Astrocyte (in vitro differentiated cells and primary cell): ENCODE measurements around the gene SLC66A1. TPM values are rescaled to one million over a fixed set of nuclear protein-coding genes. Genes with fewer than 3 reads are reported as not detected.

Experiments used
- DNase-seq: peaks from one replicate; pipeline ENCODE4 v3.0.0-alpha.2; 2010; ENCODE audit warnings: low read depth
- FAIRE-seq: peaks from 2 replicates; lab custom pipeline; 2011; peaks lifted over from hg19 to GRCh38; lab: Jason Lieb, UNC
- H2AFZ ChIP-seq: 2 replicates; pipeline ENCODE4 v1.6.0; 2012; ENCODE audit warnings: low read depth, low read length, inconsistent platforms
- H3K27ac ChIP-seq: 2 replicates; pipeline ENCODE4 v1.5.1; 2011; ENCODE audit warnings: low read depth, low read length, inconsistent platforms
- H3K27me3 ChIP-seq: 2 replicates; pipeline ENCODE4 v1.6.0; 2011; ENCODE audit warnings: low read length, inconsistent platforms; ENCODE audit not compliant: insufficient read depth
- H3K36me3 ChIP-seq: 2 replicates; pipeline ENCODE4 v1.5.1; 2011; ENCODE audit warnings: low read length, inconsistent platforms; ENCODE audit not compliant: insufficient read depth
- H3K4me1 ChIP-seq: 2 replicates; pipeline ENCODE4 v1.5.1; 2011; ENCODE audit warnings: low read length, inconsistent platforms; ENCODE audit not compliant: insufficient read depth
- H3K4me2 ChIP-seq: 2 replicates; pipeline ENCODE4 v1.6.0; 2012; ENCODE audit warnings: low read length, inconsistent platforms
- H3K4me3 ChIP-seq: 2 replicates; pipeline ENCODE4 v1.5.1; 2011; ENCODE audit warnings: low read depth, mild to moderate bottlenecking, low read length, inconsistent platforms; ENCODE audit not compliant: insufficient read depth
- H3K79me2 ChIP-seq: 2 replicates; pipeline ENCODE4 v1.6.0; 2012; ENCODE audit warnings: mild to moderate bottlenecking, low read length, inconsistent platforms; ENCODE audit not compliant: insufficient read depth
- H3K9ac ChIP-seq: 2 replicates; pipeline ENCODE4 v1.6.0; 2012; ENCODE audit warnings: mild to moderate bottlenecking, low read length, inconsistent platforms
- H3K9me3 ChIP-seq: 2 replicates; pipeline ENCODE4 v1.5.1; 2012; ENCODE audit warnings: low read depth, mild to moderate bottlenecking, low read length, inconsistent platforms; ENCODE audit not compliant: insufficient read depth
- H4K20me1 ChIP-seq: 2 replicates; pipeline ENCODE4 v1.6.0; 2012; ENCODE audit warnings: low read length, inconsistent platforms; ENCODE audit not compliant: insufficient read depth
- H3K27ac Mint-ChIP-seq: one replicate; pipeline ENCODE4 v1.8.0; 2021; ENCODE audit warnings: mild to moderate bottlenecking, mixed read lengths; ENCODE audit not compliant: unreplicated experiment
- H3K27me3 Mint-ChIP-seq: one replicate; pipeline ENCODE4 v1.8.0; 2021; ENCODE audit warnings: low read depth, mixed read lengths; ENCODE audit not compliant: unreplicated experiment
- H3K36me3 Mint-ChIP-seq: one replicate; pipeline ENCODE4 v1.8.0; 2021; ENCODE audit warnings: low read depth, mixed read lengths; ENCODE audit not compliant: unreplicated experiment
- H3K4me1 Mint-ChIP-seq: one replicate; pipeline ENCODE4 v1.8.0; 2021; ENCODE audit warnings: low read depth, mixed read lengths; ENCODE audit not compliant: unreplicated experiment
- H3K4me3 Mint-ChIP-seq: one replicate; pipeline ENCODE4 v1.8.0; 2021; ENCODE audit warnings: mild to moderate bottlenecking, moderate library complexity, mixed read lengths; ENCODE audit not compliant: unreplicated experiment
- H3K9me3 Mint-ChIP-seq: one replicate; pipeline ENCODE4 v1.8.0; 2021; ENCODE audit warnings: mild to moderate bottlenecking, mixed read lengths; ENCODE audit not compliant: unreplicated experiment
- CTCF ChIP-seq: IDR thresholded peaks from 2 replicates; pipeline ENCODE4 v1.5.1; 2011; ENCODE audit warnings: low read depth, mild to moderate bottlenecking, inconsistent platforms, low read length, moderate library complexity; ENCODE audit not compliant: insufficient read depth
- EZH2 ChIP-seq: IDR thresholded peaks from 2 replicates; pipeline ENCODE4 v1.6.1; 2012; ENCODE audit warnings: mild to moderate bottlenecking, low read length, inconsistent platforms; ENCODE audit not compliant: insufficient read depth
- total RNA-seq: library from RNA; stranded (reverse); gene quantifications from 2 replicates; pipeline ENCODE4 v1.2.1, GENCODE V29; 2021

The SLC66A1 gene
- total RNA-seq, 1 donor from 2014 or later = 21.5 TPM

- Mint-ChIP-seq H3K4me1 (no peaks in the 10 kb centered on the region), H3K4me3 (no peak overlapping the region), H3K27ac (no peak overlapping the region), H3K36me3 (peaks cover 10% of the 10 kb centered on the region), H3K27me3 (no peaks in the 10 kb centered on the region), H3K9me3 (no peaks in the 10 kb centered on the region)
- no peak for DNase-seq
- Histone ChIP-seq H3K9me3 (no peaks in the 10 kb centered on the region), H3K4me2 (no peak overlapping the region), H3K4me1 (no peaks in the 10 kb centered on the region), H3K27ac (no peak overlapping the region), H3K9ac (no peak overlapping the region), H3K27me3 (no peaks in the 10 kb centered on the region), H3K36me3 (peaks cover 4% of the 10 kb centered on the region), H2AFZ (no peak overlapping the region), H4K20me1 (peaks cover 22% of the 10 kb centered on the region), H3K4me3 (no peak overlapping the region), H3K79me2 (no peaks in the 10 kb centered on the region)
- TF ChIP-seq CTCF (no peak), EZH2 (no peak)
- no peak for FAIRE-seq
These were observed 15.6 kb downstream of the SLC66A1 start for GRCh38 chr1:19327736-19328135.

- no peaks in the 10 kb centered on the region for H3K9me3 Mint-ChIP-seq
- Histone ChIP-seq H3K9ac (no peak overlapping the region), H4K20me1 (peaks cover 23% of the 10 kb centered on the region), H3K4me1 (no peaks in the 10 kb centered on the region), H3K4me2 (no peak overlapping the region), H3K9me3 (no peaks in the 10 kb centered on the region), H3K36me3 (peaks cover 4% of the 10 kb centered on the region), H3K27ac (no peak overlapping the region), H3K27me3 (no peaks in the 10 kb centered on the region), H2AFZ (no peak overlapping the region), H3K4me3 (no peak overlapping the region), H3K79me2 (no peaks in the 10 kb centered on the region)
- H3K27ac Mint-ChIP-seq = no peak overlapping the region
- DNase-seq (no peak), FAIRE-seq (no peak)
- no peak overlapping the region for H3K4me3 Mint-ChIP-seq
- H3K36me3 Mint-ChIP-seq = peaks cover 10% of the 10 kb centered on the region
- TF ChIP-seq CTCF = no peak
- no peak for TF ChIP-seq EZH2
- H3K27me3 Mint-ChIP-seq = no peaks in the 10 kb centered on the region
- H3K4me1 Mint-ChIP-seq = no peaks in the 10 kb centered on the region
These were observed 16.4 kb downstream of the SLC66A1 start for GRCh38 chr1:19328486-19328885.

GRCh38 chr1:19329188-19329587 lies 17.1 kb downstream of the SLC66A1 start:
- no peaks in the 10 kb centered on the region for H3K79me2 ChIP-seq
- H3K4me1 ChIP-seq = no peaks in the 10 kb centered on the region
- DNase-seq (no peak), FAIRE-seq (no peak)
- H3K27ac ChIP-seq = no peak overlapping the region
- no peak overlapping the region for H3K4me3 ChIP-seq
- TF ChIP-seq CTCF = no peak
- TF ChIP-seq EZH2 = no peak
- no peak overlapping the region for H2AFZ ChIP-seq
- H3K36me3 ChIP-seq = peaks cover 4% of the 10 kb centered on the region
- peaks cover 3% of the 10 kb centered on the region for H3K4me1 Mint-ChIP-seq
- no peak overlapping the region for H3K4me2 ChIP-seq
- no peaks in the 10 kb centered on the region for H3K27me3 ChIP-seq
- H3K27me3 Mint-ChIP-seq = no peaks in the 10 kb centered on the region
- peaks cover 7% of the 10 kb centered on the region for H3K36me3 Mint-ChIP-seq
- H3K4me3 Mint-ChIP-seq = no peak overlapping the region
- no peaks in the 10 kb centered on the region for H3K9me3 Mint-ChIP-seq
- H3K27ac Mint-ChIP-seq = no peak overlapping the region
- H3K9ac ChIP-seq = no peak overlapping the region
- H3K9me3 ChIP-seq = no peaks in the 10 kb centered on the region
- H4K20me1 ChIP-seq = peaks cover 23% of the 10 kb centered on the region
